ENCODE measurements around the gene RALB.

The RALB gene

GRCh38 chr2:120255986-120256650 lies 3.5 kb downstream of the RALB start:
- no peak overlapping the region for H2BK5ac ChIP-seq (ENCODE audit: low read depth, low read length, poor library complexity)
- no peak overlapping the region for H2BK120ac ChIP-seq (ENCODE audit: insufficient read depth, low read length, poor library complexity)
- H3K27ac ChIP-seq (ENCODE audit: low read depth, low read length), result no peak overlapping the region
- no peak overlapping the region for H3K14ac ChIP-seq (ENCODE audit: low read length)
- peak overlapping the region; percentile 59 for H3K4ac ChIP-seq (ENCODE audit: low read depth, low read length)
- H3K4me1 ChIP-seq (ENCODE audit: control insufficient read depth in 1 of 2, insufficient read depth in 2 of 2, low read length in 2 of 2), result peaks cover 11% of the 10 kb centered on the region in 2 experiments
- peaks cover 5% of the 10 kb centered on the region for H3K9me3 ChIP-seq (ENCODE audit: insufficient read depth, low read depth, low read length)
- no peak overlapping the region for H2AFZ ChIP-seq (ENCODE audit: insufficient read depth, low read length, poor library complexity)
- no peak overlapping the region for H3K23ac ChIP-seq (ENCODE audit: low read length)
- H4K12ac ChIP-seq (ENCODE audit: low read depth, low read length), result no peak overlapping the region
- H3K18ac ChIP-seq (ENCODE audit: low read length), result no peak overlapping the region
- WGBS (ENCODE audit: extremely low coverage, insufficient coverage, insufficient read length), result no CpG with 5 or more reads among the region's 9 CpGs
- H4K91ac ChIP-seq (ENCODE audit: low read depth, low read length), result no peak overlapping the region
- H3K4me3 ChIP-seq (ENCODE audit: low read depth, low read length), result no peak overlapping the region
- H3K4me2 ChIP-seq (ENCODE audit: low read length), result no peak overlapping the region
- no peak overlapping the region for H2BK12ac ChIP-seq (ENCODE audit: low read length)
- H3K79me2 ChIP-seq (ENCODE audit: control insufficient read depth, insufficient read depth, low read length, poor library complexity), result peaks cover 5% of the 10 kb centered on the region
- H4K8ac ChIP-seq (ENCODE audit: low read depth, low read length), result no peak overlapping the region
- no peak overlapping the region for H3K9ac ChIP-seq (ENCODE audit: low read length)
- H3K36me3 ChIP-seq (ENCODE audit: control insufficient read depth in 1 of 2, insufficient read depth in 2 of 2, low read length in 2 of 2), result peaks cover 2% of the 10 kb centered on the region in 2 experiments
- DNase-seq, result no peak
- no peak overlapping the region for H2AK5ac ChIP-seq (ENCODE audit: low read length)
- peaks cover under 1% of the 10 kb centered on the region for H3K27me3 ChIP-seq (ENCODE audit: insufficient read depth, low read length)
- H3K79me1 ChIP-seq (ENCODE audit: low read length), result peaks cover 10% of the 10 kb centered on the region

- peak in 1 of 2 donors; percentile 38 for DNase-seq
- H3K14ac ChIP-seq (ENCODE audit: low read length), result no peak overlapping the region
- no peak overlapping the region for H4K12ac ChIP-seq (ENCODE audit: low read depth, low read length)
- WGBS (ENCODE audit: extremely low coverage, insufficient coverage, insufficient read length), result no CpG with 5 or more reads among the region's 1 CpG
- no peak overlapping the region for H3K4me3 ChIP-seq (ENCODE audit: low read depth, low read length)
- no peak overlapping the region for H4K8ac ChIP-seq (ENCODE audit: low read depth, low read length)
- H2BK5ac ChIP-seq (ENCODE audit: low read depth, low read length, poor library complexity), result no peak overlapping the region
- H3K23ac ChIP-seq (ENCODE audit: low read length), result no peak overlapping the region
- no peak overlapping the region for H3K27ac ChIP-seq (ENCODE audit: low read depth, low read length)
- H2BK12ac ChIP-seq (ENCODE audit: low read length), result no peak overlapping the region
- H2BK120ac ChIP-seq (ENCODE audit: insufficient read depth, low read length, poor library complexity), result no peak overlapping the region
- H2AK5ac ChIP-seq (ENCODE audit: low read length), result no peak overlapping the region
- peaks cover 5% of the 10 kb centered on the region for H3K79me2 ChIP-seq (ENCODE audit: control insufficient read depth, insufficient read depth, low read length, poor library complexity)
- H3K36me3 ChIP-seq (ENCODE audit: control insufficient read depth in 1 of 2, insufficient read depth in 2 of 2, low read length in 2 of 2), result peaks cover 2% of the 10 kb centered on the region in 2 experiments
- no peak overlapping the region for H3K4me2 ChIP-seq (ENCODE audit: low read length)
- H3K9ac ChIP-seq (ENCODE audit: low read length), result no peak overlapping the region
- no peak overlapping the region for H4K91ac ChIP-seq (ENCODE audit: low read depth, low read length)
- H3K4ac ChIP-seq (ENCODE audit: low read depth, low read length), result no peak overlapping the region
- H3K27me3 ChIP-seq (ENCODE audit: insufficient read depth, low read length), result no peaks in the 10 kb centered on the region
- no peak overlapping the region for H2AFZ ChIP-seq (ENCODE audit: insufficient read depth, low read length, poor library complexity)
- peaks cover 10% of the 10 kb centered on the region for H3K79me1 ChIP-seq (ENCODE audit: low read length)
- H3K18ac ChIP-seq (ENCODE audit: low read length), result no peak overlapping the region
- H3K4me1 ChIP-seq (ENCODE audit: control insufficient read depth in 1 of 2, insufficient read depth in 2 of 2, low read length in 2 of 2), result peaks cover 11% of the 10 kb centered on the region in 2 experiments
- peaks cover 5% of the 10 kb centered on the region for H3K9me3 ChIP-seq (ENCODE audit: insufficient read depth, low read depth, low read length)
Measured at GRCh38 chr2:120256651-120257000, 4.0 kb downstream of the RALB start.

- no peak overlapping the region for H3K18ac ChIP-seq (ENCODE audit: low read length)
- H4K12ac ChIP-seq (ENCODE audit: low read depth, low read length), result no peak overlapping the region
- peaks cover 2% of the 10 kb centered on the region in 2 experiments for H3K36me3 ChIP-seq (ENCODE audit: control insufficient read depth in 1 of 2, insufficient read depth in 2 of 2, low read length in 2 of 2)
- H3K79me1 ChIP-seq (ENCODE audit: low read length), result peaks cover 8% of the 10 kb centered on the region
- WGBS (ENCODE audit: extremely low coverage, insufficient coverage, insufficient read length), result no CpG with 5 or more reads among the region's 1 CpG
- no peak overlapping the region for H3K4me2 ChIP-seq (ENCODE audit: low read length)
- H3K4me1 ChIP-seq (ENCODE audit: control insufficient read depth in 1 of 2, insufficient read depth in 2 of 2, low read length in 2 of 2), result peaks cover 10 to 12% of the 10 kb centered on the region in 2 experiments
- DNase-seq, result no peak
- no peak overlapping the region for H3K23ac ChIP-seq (ENCODE audit: low read length)
- no peak overlapping the region for H2BK12ac ChIP-seq (ENCODE audit: low read length)
- H4K91ac ChIP-seq (ENCODE audit: low read depth, low read length), result no peak overlapping the region
- H2AK5ac ChIP-seq (ENCODE audit: low read length), result no peak overlapping the region
- H3K4ac ChIP-seq (ENCODE audit: low read depth, low read length), result no peak overlapping the region
- no peak overlapping the region for H3K27ac ChIP-seq (ENCODE audit: low read depth, low read length)
- H3K9ac ChIP-seq (ENCODE audit: low read length), result no peak overlapping the region
- no peaks in the 10 kb centered on the region for H3K27me3 ChIP-seq (ENCODE audit: insufficient read depth, low read length)
- peaks cover 5% of the 10 kb centered on the region for H3K79me2 ChIP-seq (ENCODE audit: control insufficient read depth, insufficient read depth, low read length, poor library complexity)
- H2AFZ ChIP-seq (ENCODE audit: insufficient read depth, low read length, poor library complexity), result no peak overlapping the region
- no peak overlapping the region for H3K14ac ChIP-seq (ENCODE audit: low read length)
- H2BK5ac ChIP-seq (ENCODE audit: low read depth, low read length, poor library complexity), result no peak overlapping the region
- H4K8ac ChIP-seq (ENCODE audit: low read depth, low read length), result no peak overlapping the region
- peaks cover 5% of the 10 kb centered on the region for H3K9me3 ChIP-seq (ENCODE audit: insufficient read depth, low read depth, low read length)
- H3K4me3 ChIP-seq (ENCODE audit: low read depth, low read length), result no peak overlapping the region
- H2BK120ac ChIP-seq (ENCODE audit: insufficient read depth, low read length, poor library complexity), result no peak overlapping the region
Measured at GRCh38 chr2:120257522-120257921, 4.9 kb downstream of the RALB start.

GRCh38 chr2:120258196-120258595 lies 5.5 kb downstream of the RALB start:
- Histone ChIP-seq H3K27ac (ENCODE audit: low read depth, low read length) (no peak overlapping the region), H2BK120ac (ENCODE audit: insufficient read depth, low read length, poor library complexity) (no peak overlapping the region), H3K27me3 (ENCODE audit: insufficient read depth, low read length) (no peaks in the 10 kb centered on the region), H4K12ac (ENCODE audit: low read depth, low read length) (no peak overlapping the region), H3K4ac (ENCODE audit: low read depth, low read length) (no peak overlapping the region), H2BK5ac (ENCODE audit: low read depth, low read length, poor library complexity) (no peak overlapping the region), H3K9ac (ENCODE audit: low read length) (no peak overlapping the region), H3K36me3 (ENCODE audit: control insufficient read depth in 1 of 2, insufficient read depth in 2 of 2, low read length in 2 of 2) (peaks cover 2% of the 10 kb centered on the region in 2 experiments), H3K4me1 (ENCODE audit: control insufficient read depth in 1 of 2, insufficient read depth in 2 of 2, low read length in 2 of 2) (peaks cover 12 to 15% of the 10 kb centered on the region in 2 experiments), H3K18ac (ENCODE audit: low read length) (no peak overlapping the region), H3K79me1 (ENCODE audit: low read length) (peaks cover 3% of the 10 kb centered on the region), H2AFZ (ENCODE audit: insufficient read depth, low read length, poor library complexity) (no peak overlapping the region), H2AK5ac (ENCODE audit: low read length) (no peak overlapping the region), H4K91ac (ENCODE audit: low read depth, low read length) (no peak overlapping the region), H2BK12ac (ENCODE audit: low read length) (no peak overlapping the region), H4K8ac (ENCODE audit: low read depth, low read length) (no peak overlapping the region), H3K4me3 (ENCODE audit: low read depth, low read length) (no peak overlapping the region), H3K79me2 (ENCODE audit: control insufficient read depth, insufficient read depth, low read length, poor library complexity) (peaks cover 3% of the 10 kb centered on the region), H3K9me3 (ENCODE audit: insufficient read depth, low read depth, low read length) (peaks cover 5% of the 10 kb centered on the region), H3K23ac (ENCODE audit: low read length) (no peak overlapping the region), H3K4me2 (ENCODE audit: low read length) (no peak overlapping the region), H3K14ac (ENCODE audit: low read length) (no peak overlapping the region)
- no CpG with 5 or more reads among the region's 9 CpGs for WGBS (ENCODE audit: extremely low coverage, insufficient coverage, insufficient read length)
- no peak for DNase-seq

All from trophoblast cell (in vitro differentiated cells and primary cell).